ENCODE data around the gene BCL2A1. TPM values are rescaled to one million over a fixed set of nuclear protein-coding genes. Genes with fewer than 3 reads are reported as not detected.

BCL2A1 gene
- total and polyA plus RNA-seq, 10 of the 15 experiments (the other 5 are each of a cell fraction or from before 2014, with no cell fraction given): 181 to 570 (median 321) TPM

GRCh38 chr15:79970624-79971434 lies at the start of gene BCL2A1 (continued):
- no peak for TF ChIP-seq HSF1 (IDR thresholded peaks at IDR 0.05; ENCODE audit: low read depth, low read length)
- TF ChIP-seq FOS (IDR thresholded peaks at IDR 0.05; ENCODE audit: borderline replicate concordance, extremely low read depth, insufficient read length): no peak
- peak; percentile 75; the same call in 1 of the 2 replicates for TF ChIP-seq TBL1XR1 (IDR thresholded peaks at IDR 0.05; ENCODE audit: low read depth, low read length)
- TF ChIP-seq SUPT20H (IDR thresholded peaks at IDR 0.05; ENCODE audit: borderline replicate concordance, control insufficient read depth, low read depth, low read length): no peak
- TF ChIP-seq CBFB (IDR thresholded peaks at IDR 0.05; ENCODE audit: low read depth): peak; percentile 77
- TF ChIP-seq RFX5 (IDR thresholded peaks at IDR 0.05; ENCODE audit: low read depth, low read length): no peak
- TF ChIP-seq ESRRA (IDR thresholded peaks at IDR 0.05; ENCODE audit: low read length): peak; percentile 59; the same call in 1 of the 2 replicates
- no peak for TF ChIP-seq SREBF2 (IDR thresholded peaks at IDR 0.05; ENCODE audit: low read length)
- TF ChIP-seq CREB1 (IDR thresholded peaks at IDR 0.05; ENCODE audit: low read depth): peak; percentile 97
- peak; percentile 99 for TF ChIP-seq BCL3 (IDR thresholded peaks at IDR 0.05; ENCODE audit: borderline replicate concordance, insufficient read depth, low read depth, low read length, poor library complexity, severe bottlenecking)
- no peak for TF ChIP-seq ATF3 (IDR thresholded peaks at IDR 0.05; ENCODE audit: borderline replicate concordance, extremely low read depth, low read depth, low read length)
- peak; percentile 61; the same call in 1 of the 2 replicates for TF ChIP-seq IRF4 (IDR thresholded peaks at IDR 0.05; ENCODE audit: low read depth, low read length)
- peak; percentile 57 for TF ChIP-seq ZNF687 (IDR thresholded peaks at IDR 0.05)
- TF ChIP-seq NKRF (conservative IDR thresholded peaks at IDR 0.05): 0 out of 2 replicates have a peak, but pooled peaks have one; percentile 37
- peak; percentile 95 for TF ChIP-seq POLR2A (IDR thresholded peaks at IDR 0.05; ENCODE audit: low read depth, low read length)
- peak; percentile 35; the same call in 1 of the 2 replicates for TF ChIP-seq GATAD2B (conservative IDR thresholded peaks at IDR 0.05; ENCODE audit: low read depth)
- peak; percentile 12 for TF ChIP-seq MEF2B (IDR thresholded peaks at IDR 0.05; ENCODE audit: partially characterized antibody, poor library complexity, severe bottlenecking)
- TF ChIP-seq PAX5 (IDR thresholded peaks at IDR 0.05; ENCODE audit: borderline replicate concordance, low read depth, low read length): peak; percentile 85
- peak; percentile 72 for TF ChIP-seq MXI1 (IDR thresholded peaks at IDR 0.05; ENCODE audit: low read depth, low read length)
- peak; percentile 72; the same call in 1 of the 2 replicates for TF ChIP-seq DPF2 (IDR thresholded peaks at IDR 0.05)

Data from GM12878 (cell line).